ENCODE measurements around the gene PICALM.

The PICALM gene

GRCh38 chr11:86073948-86074347 is 5.1 kb upstream of the PICALM start:
- DNase-seq = no peak

- no peak for DNase-seq
Observed at GRCh38 chr11:86072211-86072610, 3.3 kb upstream of the PICALM start.

GRCh38 chr11:86070142-86071056 is 1.5 kb upstream of the PICALM start:
- DNase-seq = peak in 1 of 2 experiments; percentile 44

- no peak for DNase-seq
Observed at GRCh38 chr11:86069408-86070101, 671 bp upstream of the PICALM start.

GRCh38 chr11:86068138-86068871 is 579 bp downstream of the PICALM start:
- DNase-seq = peak; percentile 41 to 54

GRCh38 chr11:86067851-86068137 is 1.1 kb downstream of the PICALM start:
- no peak for DNase-seq

GRCh38 chr11:86067009-86067850 is 1.7 kb downstream of the PICALM start:
- DNase-seq = no peak

GRCh38 chr11:86066657-86067008 is 2.3 kb downstream of the PICALM start:
- no peak for DNase-seq

- DNase-seq = no peak
Observed at GRCh38 chr11:86066033-86066432, 2.9 kb downstream of the PICALM start.

- no peak for DNase-seq
Observed at GRCh38 chr11:86064220-86064803, 4.6 kb downstream of the PICALM start.

GRCh38 chr11:86063536-86063935 is 5.3 kb downstream of the PICALM start:
- DNase-seq = no peak

GRCh38 chr11:86062719-86063118 is 6.2 kb downstream of the PICALM start:
- no peak for DNase-seq

GRCh38 chr11:86061483-86062205 is 7.2 kb downstream of the PICALM start:
- DNase-seq = no peak

- DNase-seq = no peak
Observed at GRCh38 chr11:86060544-86060943, 8.3 kb downstream of the PICALM start.

GRCh38 chr11:86058360-86058759 is 10.5 kb downstream of the PICALM start:
- no peak for DNase-seq

- DNase-seq = no peak
Observed at GRCh38 chr11:86056351-86056854, 12.5 kb downstream of the PICALM start.

GRCh38 chr11:86052693-86053641 is 15.9 kb downstream of the PICALM start:
- no peak for DNase-seq

GRCh38 chr11:86050196-86050709 is 18.6 kb downstream of the PICALM start:
- no peak for DNase-seq

GRCh38 chr11:86047275-86047991 is 21.5 kb downstream of the PICALM start:
- DNase-seq = peak; percentile 50 to 64
